GM19438 (cell line): ENCODE measurements around the gene RAD51B.
A peak's percentile ranks its signal among the peaks of the same experiment; 100 is the strongest.

Experiments used
- ATAC-seq: cut with Tn5 transposase; IDR thresholded peaks from one replicate; pipeline ENCODE4 v1.9.1; 2021; ENCODE audit warnings: low read depth; ENCODE audit not compliant: unreplicated experiment

The RAD51B gene

DNA sequence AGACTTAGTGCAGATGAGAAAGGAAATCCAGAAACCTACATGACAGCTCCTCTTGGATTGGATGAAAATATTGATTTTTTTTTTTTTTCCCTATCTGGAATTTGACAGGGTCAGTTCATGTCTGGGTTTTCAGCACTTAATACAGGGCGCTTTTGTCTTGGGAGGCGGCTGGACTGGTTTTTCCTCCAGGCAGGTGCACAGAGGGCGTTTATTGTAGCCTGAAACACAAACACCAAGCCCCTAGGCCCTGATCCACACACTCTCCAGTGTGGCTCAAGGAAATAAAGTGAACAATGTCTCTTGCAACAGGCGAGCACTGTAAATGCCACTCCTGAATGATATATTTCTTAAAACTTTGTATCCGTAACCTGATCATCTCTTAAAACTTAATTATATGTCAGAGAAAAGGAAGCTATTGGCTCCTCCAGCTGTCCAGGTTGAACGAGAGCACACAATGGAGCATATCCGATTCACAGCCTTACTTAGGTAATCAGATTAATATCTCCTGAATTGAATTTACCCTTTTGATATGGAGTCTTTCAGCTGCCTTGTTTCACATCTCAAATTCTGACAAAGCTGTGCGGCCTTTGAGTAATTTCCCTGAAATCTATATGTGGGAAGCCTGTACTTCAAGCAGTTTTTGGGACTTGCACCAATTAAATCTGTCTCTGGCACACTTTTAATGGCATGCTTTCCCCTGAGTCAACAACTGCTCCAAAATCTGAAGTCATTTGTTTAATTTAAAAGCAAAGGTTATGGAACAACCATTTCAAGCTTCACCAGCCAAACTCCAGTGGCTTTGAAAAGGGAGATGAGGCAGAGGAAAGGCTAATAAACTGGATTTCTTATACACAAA lies 487.6 kb downstream of the RAD51B start:
- no peak for ATAC-seq

DNA sequence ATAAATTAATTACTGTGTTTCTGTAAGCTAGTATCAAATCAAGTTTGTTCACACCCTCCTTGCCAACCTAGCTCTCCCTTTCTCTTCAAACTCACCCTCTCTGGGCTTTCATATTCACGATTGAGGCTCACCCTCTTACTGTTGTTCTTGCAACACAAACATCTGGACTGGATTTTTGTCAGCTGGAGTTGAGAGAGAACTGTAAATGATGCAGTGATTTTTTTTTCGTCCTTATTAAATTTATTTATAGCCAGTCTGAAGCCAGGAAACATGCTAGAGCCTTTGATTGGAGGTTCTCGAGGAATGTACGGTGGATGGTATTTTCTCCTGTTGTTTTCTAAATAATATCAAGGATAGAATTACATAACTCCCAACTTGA lies 488.2 kb downstream of the RAD51B start:
- ATAC-seq, result no peak

DNA sequence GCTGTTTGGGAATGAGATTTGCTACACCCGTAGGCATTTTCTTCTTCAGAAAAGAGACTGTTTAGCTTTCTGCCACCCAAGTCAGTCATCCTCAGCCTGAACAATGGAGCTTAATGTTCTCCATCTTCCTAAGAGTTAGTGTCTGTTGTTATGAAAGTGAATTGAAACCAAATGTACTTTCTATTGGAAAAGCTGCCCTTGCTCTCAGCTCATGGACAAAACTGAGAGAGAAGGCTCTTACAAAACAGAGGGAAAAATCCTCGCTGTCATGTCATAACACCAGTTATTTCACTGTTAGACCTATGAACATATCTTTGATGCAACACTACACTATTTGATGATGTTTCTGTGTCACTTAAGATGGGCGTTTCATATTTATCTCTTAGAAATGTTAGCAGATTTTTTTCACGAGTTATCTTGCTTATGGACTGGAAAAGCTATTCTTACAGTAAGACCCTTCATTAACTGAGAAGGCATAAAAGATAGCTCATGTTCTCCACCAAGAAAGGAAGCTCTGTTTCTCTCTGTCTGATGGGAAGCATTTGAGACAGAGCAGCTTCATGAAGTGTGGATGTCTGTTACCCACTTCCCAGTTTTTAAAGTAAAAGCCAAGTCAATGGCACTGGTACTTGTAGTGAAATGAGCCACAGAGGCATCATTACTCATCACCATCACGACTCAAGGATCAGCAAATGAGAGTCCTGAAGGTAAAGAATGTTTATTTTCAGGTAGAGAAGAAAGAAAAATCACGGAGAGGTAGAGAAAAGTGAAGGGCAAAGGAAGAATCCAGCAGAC lies 489.3 kb downstream of the RAD51B start:
- ATAC-seq, result no peak

GRCh38 chr14:68309616-68310015 lies 490.0 kb downstream of the RAD51B start:
- ATAC-seq, result no peak

- ATAC-seq, result no peak
These were observed 492.7 kb downstream of the RAD51B start for GRCh38 chr14:68312300-68312699.

DNA sequence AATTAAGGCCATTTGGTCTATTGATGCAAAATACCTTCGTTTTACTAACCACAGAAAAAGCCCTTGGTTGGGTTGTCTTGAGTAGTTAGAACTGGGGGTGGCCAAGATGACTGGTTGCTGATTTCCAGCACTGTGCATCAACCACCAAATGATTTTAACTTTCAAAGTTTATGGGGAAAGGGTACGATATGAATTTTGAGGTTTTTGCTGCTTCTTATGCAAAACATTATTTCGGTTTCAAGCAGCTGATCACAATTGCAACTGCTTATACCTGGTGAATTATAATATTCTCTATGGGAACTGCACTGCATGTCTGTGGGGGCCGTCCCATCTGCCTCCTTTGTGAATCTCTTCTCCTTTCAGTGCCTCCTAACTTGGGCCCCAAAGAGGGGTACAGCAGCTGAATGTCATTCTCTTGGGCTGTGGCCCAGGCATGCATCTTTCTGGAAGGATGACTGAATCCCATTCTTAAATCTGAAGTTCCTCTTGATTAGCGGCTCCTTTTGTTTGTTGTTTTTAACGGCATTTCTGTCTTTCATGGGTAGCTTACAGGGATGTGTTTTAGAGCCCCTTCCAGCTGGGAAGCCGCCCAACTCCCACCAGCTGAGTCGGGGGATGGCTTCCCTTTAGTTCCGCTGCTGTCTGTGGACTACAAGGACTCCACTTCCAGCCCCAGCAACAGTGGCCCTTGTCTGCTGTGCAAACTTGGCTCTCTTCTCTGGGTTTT lies 493.5 kb downstream of the RAD51B start:
- ATAC-seq, result peak; percentile 85

GRCh38 chr14:68314642-68315041 lies 495.1 kb downstream of the RAD51B start:
- no peak for ATAC-seq

DNA sequence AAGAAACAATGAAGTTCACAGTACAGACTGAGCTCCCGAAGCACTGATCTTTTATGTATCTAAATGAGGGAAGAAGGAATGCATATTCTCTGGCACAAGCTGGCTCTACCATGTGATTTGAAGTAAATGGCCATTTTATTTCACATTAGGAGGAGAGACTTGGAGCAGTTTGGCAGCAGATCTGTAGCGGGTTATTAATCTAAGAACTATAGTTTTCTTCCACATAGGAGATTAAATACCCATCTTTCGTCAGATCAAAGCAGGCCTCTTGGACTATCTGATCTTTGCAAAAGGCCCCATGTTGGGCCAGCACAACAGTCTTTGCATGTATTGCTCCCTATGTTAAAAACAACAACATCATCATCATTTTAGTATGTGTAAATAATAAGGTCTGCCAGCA lies 495.5 kb downstream of the RAD51B start:
- no peak for ATAC-seq

- no peak for ATAC-seq
These were observed 496.7 kb downstream of the RAD51B start for GRCh38 chr14:68316078-68316868.

DNA sequence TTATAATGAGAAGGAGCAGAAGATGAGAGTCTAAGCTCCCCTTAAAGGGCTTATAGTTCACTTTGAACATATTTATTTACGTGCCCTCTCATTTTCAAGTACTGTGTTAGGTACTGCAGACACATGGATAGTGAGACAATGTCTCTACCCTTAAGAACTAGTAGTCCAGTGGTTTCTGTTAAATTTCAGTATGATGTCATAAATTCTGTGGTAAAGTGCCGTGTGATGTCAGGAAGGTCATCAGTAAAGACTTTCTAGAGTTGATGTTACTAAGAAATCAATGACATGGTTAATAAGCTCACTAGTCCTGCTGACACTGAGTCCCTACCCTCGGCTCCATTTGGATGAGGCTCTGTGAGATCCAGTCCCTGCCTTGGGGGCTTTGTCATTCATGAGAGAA lies 497.7 kb downstream of the RAD51B start:
- ATAC-seq, result no peak

- ATAC-seq, result no peak
These were observed 499.2 kb downstream of the RAD51B start for GRCh38 chr14:68318828-68319227.

GRCh38 chr14:68320495-68320894 lies 500.9 kb downstream of the RAD51B start:
- ATAC-seq, result no peak

DNA sequence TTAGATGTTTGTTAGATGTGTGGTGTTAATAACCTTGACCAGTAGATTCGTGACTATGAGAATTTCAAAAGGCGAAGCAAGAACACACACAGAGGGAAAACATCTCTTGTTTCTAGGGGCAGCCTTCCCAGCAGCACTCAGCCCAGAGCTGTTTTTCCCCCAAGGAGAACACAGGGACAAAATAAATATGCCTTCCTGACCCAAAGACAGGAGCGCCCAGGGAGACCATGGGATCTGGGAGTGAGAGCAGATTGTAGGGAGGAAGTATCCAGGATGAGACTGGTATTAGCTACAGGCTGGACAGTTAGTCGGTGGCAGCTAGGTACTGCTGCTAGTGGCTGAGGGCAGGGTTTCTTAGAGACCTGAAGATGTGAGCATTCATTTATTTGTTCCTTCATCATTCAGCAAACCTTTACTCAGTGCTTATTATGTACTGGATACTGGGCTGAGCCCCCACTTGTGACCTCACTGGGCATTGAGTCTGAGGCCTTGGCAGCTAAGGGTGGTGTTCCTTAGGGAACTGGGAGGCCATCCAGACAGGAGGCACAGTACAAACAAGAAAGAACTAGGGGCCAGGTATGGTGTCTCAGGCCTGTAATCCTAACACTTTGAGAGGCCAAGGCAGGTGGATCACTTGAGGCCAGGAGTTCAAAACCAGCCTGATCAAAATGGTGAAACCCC lies 503.5 kb downstream of the RAD51B start:
- ATAC-seq, result no peak

DNA sequence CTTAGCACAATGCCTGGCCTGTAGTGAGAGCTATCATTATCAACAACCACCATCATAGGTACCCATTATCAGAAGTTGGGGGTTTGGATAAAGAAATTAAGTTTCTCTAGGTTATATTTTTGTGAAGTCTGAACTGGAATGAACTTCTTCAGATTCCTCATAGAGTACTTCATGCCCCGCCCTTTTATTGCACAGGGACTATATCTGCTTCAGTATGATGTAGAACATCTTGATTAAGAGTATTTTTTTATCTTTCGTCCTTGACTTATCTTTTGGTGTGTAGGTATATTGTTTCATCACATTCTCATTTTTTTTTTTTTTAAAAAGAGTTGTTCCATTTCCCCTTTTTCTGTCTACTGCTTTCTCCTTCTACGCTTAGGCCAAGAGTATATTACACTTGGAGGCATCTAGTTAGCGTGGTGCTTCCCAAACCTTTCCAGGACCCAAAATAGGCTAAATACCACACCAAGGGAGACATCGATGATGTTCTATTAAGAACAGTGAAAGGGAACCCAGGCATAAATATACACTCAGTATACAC lies 505.8 kb downstream of the RAD51B start:
- no peak for ATAC-seq

GRCh38 chr14:68327231-68327630 lies 507.7 kb downstream of the RAD51B start:
- no peak for ATAC-seq

DNA sequence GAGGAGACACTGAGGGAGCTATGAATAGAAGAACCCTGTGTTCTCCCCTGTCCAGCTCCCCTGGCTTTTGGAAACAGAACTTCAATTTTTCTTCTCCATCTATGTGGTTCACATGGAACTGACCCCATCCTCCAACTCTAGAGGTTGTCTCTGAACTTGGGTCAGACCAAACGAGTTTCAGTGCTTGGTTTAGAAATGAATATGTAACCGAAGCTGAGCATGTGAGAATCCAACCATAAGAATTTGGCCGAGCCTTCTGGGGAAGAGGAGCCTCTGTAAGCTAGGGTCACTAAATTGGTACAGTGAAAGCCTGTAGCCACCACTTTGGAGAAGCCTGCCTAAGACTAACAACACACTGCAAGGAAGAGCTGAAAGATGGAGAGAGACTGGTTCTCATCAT lies 508.9 kb downstream of the RAD51B start:
- peak; percentile 77 for ATAC-seq

DNA sequence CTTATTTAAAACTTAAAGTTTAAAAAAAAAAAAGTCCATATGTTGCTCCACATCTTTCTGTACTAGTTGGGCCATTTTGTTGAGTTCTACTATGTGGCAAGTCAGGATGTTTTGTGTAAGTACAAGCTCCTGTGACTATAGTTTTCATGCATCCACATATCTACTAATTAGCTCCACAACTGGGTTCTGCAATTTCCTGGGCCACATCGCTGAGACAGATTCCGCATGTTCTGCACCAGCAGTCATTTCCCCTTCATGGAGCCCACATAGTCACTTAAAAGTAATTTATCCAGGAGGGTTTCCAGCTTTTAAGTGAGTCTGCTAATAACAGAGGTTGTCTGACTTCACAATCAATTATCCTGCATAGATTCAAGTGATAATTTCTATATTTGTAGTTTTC lies 511.8 kb downstream of the RAD51B start:
- ATAC-seq, result no peak

- no peak for ATAC-seq
These were observed 512.4 kb downstream of the RAD51B start for GRCh38 chr14:68331991-68332390.

DNA sequence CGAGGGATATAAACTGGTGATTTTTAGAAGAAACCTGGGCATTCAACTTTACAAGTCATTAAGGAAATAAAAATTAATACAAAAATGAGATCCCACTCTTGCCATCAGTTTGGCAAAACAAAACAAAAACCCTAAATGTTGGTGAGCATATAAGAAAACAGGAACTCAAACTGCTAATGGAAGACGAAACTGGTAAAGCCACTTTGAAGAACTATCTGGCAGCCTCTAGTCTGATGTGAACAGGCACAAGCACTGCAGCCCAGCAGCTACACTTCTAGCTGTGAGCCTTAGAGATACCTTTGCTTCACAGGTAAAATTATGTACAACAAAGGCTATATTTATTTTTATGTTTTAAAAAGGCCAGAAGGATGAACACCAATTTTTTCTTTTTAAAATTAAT lies 513.7 kb downstream of the RAD51B start:
- ATAC-seq, result no peak

DNA sequence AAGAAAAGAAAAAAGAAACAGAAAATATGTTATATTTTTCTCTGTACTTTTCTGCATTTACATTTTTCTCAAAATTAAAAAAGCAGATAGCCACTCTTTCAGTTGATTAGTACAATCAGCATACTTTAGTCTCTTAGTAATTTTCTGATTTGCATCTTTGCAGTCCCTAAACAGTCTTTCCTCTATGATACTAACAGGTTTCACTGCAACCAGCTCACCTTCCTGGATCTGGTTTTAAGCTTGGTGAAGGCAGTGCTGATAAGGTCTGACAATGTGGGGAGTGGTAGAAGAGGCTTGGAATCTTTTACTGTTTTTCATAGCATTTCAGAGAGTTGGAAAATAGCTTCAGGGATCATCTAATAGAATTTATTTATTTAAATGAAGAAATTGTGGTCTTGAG lies 515.7 kb downstream of the RAD51B start:
- no peak for ATAC-seq
